GM12874 (cell line): ENCODE measurements around the gene ARF4.

Source experiments
- CTCF ChIP-seq: IDR thresholded peaks from 2 replicates; pipeline ENCODE4 v1.5.1; 2011; ENCODE audit warnings: low read depth, mild to moderate bottlenecking, control low read depth, low read length, moderate library complexity; ENCODE audit not compliant: insufficient read depth

Gene ARF4

GRCh38 chr3:57597127-57597923, at the start of gene ARF4:
Gene ARF4 (minus strand): TSS chr3:57597344. CDS start chr3:57597140, 204 bp downstream.
- TF ChIP-seq CTCF, result peak; percentile 38; the same call in 1 of the 2 replicates

GRCh38 chr3:57646723-57647122, 49.6 kb upstream of the ARF4 start:
- TF ChIP-seq CTCF, result no peak

GRCh38 chr3:57644740-57645139, 47.6 kb upstream of the ARF4 start:
- TF ChIP-seq CTCF, result no peak

GRCh38 chr3:57637391-57637790, 40.2 kb upstream of the ARF4 start:
- no peak for TF ChIP-seq CTCF

DNA sequence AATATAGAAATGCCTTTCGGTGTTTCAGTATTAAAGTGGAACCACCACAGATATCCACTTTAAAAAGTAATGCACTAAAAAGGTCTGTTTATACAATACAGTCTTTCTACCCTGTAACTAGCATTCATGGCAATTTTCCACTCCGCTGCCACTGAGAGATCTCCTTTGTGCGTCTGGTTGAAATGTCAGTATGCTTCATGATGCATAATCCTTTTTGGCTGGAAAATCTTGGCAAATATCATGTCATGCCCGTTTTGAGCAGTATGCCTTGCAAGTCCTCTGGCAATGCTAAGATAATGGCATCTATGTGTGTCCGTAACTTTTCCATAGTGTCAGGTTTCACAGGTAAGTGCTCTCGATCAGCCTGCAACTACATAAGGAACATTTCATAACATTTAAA, 30.8 kb upstream of the ARF4 start:
- TF ChIP-seq CTCF, result no peak

DNA sequence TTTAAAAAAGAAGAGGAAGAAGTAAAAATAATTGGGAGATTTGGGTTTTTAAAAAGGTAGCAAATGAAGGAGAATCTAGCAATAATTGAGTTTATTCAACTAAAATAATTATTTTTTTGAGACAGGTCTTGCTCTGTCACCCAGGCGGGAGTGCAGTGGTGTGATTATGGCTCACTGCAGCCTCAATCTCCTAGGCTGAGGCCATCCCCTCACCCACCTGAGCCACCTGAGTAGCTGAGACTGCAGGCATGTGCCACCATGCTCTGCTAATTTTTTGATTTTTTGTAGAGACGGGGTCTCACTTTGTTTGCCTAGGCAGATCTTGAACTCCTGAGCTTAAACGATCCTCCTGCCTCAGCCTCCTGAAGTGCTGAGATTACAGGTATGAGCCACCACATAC, 27.7 kb upstream of the ARF4 start:
- TF ChIP-seq CTCF, result no peak

GRCh38 chr3:57622362-57622761, 25.2 kb upstream of the ARF4 start:
- TF ChIP-seq CTCF, result no peak
